Caco-2 (cell line): Measurements from ENCODE around the gene PPID. TPM values are rescaled to one million over a fixed set of nuclear protein-coding genes. Genes with fewer than 3 reads are reported as not detected.
"Not testable (repeated sequence)": the region's sequence is repeated elsewhere in the genome, so short reads cannot be mapped to it uniquely, and the experiment has no call there.

Experiments
- BruUV-seq: library from RNA; stranded (reverse); fragments of 400-500 nt; replicated peaks from 2 replicates; lab custom pipeline; 2021; lab: Mats Ljungman, UMichigan
- CTCF ChIA-PET: fragments of 300-600 bp; sonication (Branson Sonifier 250); formaldehyde crosslinking; loops from one replicate; lab custom pipeline; 2022; ENCODE audit warnings: antibody characterized with exemption; lab: Charles Lee
- POLR2A ChIA-PET: fragments of 300-600 bp; sonication (Branson Sonifier 250); formaldehyde crosslinking; loops from one replicate; lab custom pipeline; 2022; ENCODE audit warnings: antibody characterized with exemption; lab: Charles Lee
- DNase-seq, 2 experiments: peaks; one replicate each; pipeline versions ENCODE4 v3.0.0 to v3.0.0-alpha.2; 2020 to 2022
- H3K27me3 ChIP-seq: replicated peaks from 2 replicates; pipeline ENCODE4 v1.6.0; 2011; ENCODE audit warnings: low read length; ENCODE audit not compliant: control insufficient read depth, insufficient read depth
- H3K36me3 ChIP-seq: 2 replicates; pipeline ENCODE4 v1.5.1; 2011; ENCODE audit warnings: low read length; ENCODE audit not compliant: control insufficient read depth, insufficient read depth
- H3K4me1 ChIP-seq: fragments of 250-450 bp; sonication (Bioruptor Pico); 2 replicates; pipeline ENCODE4 v1.5.1; 2020; ENCODE audit warnings: mild to moderate bottlenecking
- H3K4me3 ChIP-seq: 2 replicates; pipeline ENCODE4 v1.5.1; 2011; ENCODE audit warnings: low read depth, mild to moderate bottlenecking, control low read depth, low read length
- H3K9me3 ChIP-seq: fragments of 250-450 bp; sonication (Bioruptor Pico); 2 replicates; pipeline ENCODE4 v1.5.1; 2020; ENCODE audit warnings: mild to moderate bottlenecking, moderate library complexity
- H3K27ac Mint-ChIP-seq: one replicate; pipeline ENCODE4 v1.8.0; 2022; ENCODE audit warnings: mixed read lengths; ENCODE audit not compliant: unreplicated experiment
- H3K27me3 Mint-ChIP-seq: one replicate; pipeline ENCODE4 v1.8.0; 2022; ENCODE audit warnings: mixed read lengths; ENCODE audit not compliant: insufficient read depth, unreplicated experiment
- H3K36me3 Mint-ChIP-seq: one replicate; pipeline ENCODE4 v1.8.0; 2022; ENCODE audit warnings: mild to moderate bottlenecking, mixed read lengths; ENCODE audit not compliant: insufficient read depth, unreplicated experiment
- H3K4me1 Mint-ChIP-seq: one replicate; pipeline ENCODE4 v1.8.0; 2022; ENCODE audit warnings: low read depth, mixed read lengths; ENCODE audit not compliant: unreplicated experiment
- H3K4me3 Mint-ChIP-seq: one replicate; pipeline ENCODE4 v1.8.0; 2022; ENCODE audit warnings: mild to moderate bottlenecking, moderate library complexity, mixed read lengths; ENCODE audit not compliant: unreplicated experiment
- H3K9me3 Mint-ChIP-seq: one replicate; pipeline ENCODE4 v1.8.0; 2022; ENCODE audit warnings: mixed read lengths; ENCODE audit not compliant: unreplicated experiment
- intact Hi-C: fragments of 100-400 bp; cut with micrococcal nuclease; formaldehyde crosslinking; loops from one replicate; pipeline ENCODE4 v1.10.0; 2022; ENCODE audit not compliant: unreplicated experiment
- total RNA-seq: library from RNA; stranded (reverse); gene quantifications from 2 replicates; pipeline ENCODE4 v1.2.3, GENCODE V29; 2022
- TF ChIP-seq, protein P1 (sequence below), 2 experiments: fragments of 200-600 bp in 1 of 2; IDR thresholded peaks; 1 replicate in 1 of 2; 2 replicates in 1 of 2; pipeline versions ENCODE4 v1.5.1 to v1.8.0; 2011 to 2022; ENCODE audit warnings: antibody characterized with exemption in 1 of 2, control low read depth in 1 of 2, inconsistent platforms in 1 of 2, low read depth in 1 of 2, low read length in 1 of 2, mild to moderate bottlenecking in 1 of 2, moderate library complexity in 1 of 2; ENCODE audit not compliant: insufficient read depth in 1 of 2, severe bottlenecking in 1 of 2, unreplicated experiment in 1 of 2

The PPID gene
- total RNA-seq, 1 experiment from 2014 or later: 50.9 TPM

DNA sequence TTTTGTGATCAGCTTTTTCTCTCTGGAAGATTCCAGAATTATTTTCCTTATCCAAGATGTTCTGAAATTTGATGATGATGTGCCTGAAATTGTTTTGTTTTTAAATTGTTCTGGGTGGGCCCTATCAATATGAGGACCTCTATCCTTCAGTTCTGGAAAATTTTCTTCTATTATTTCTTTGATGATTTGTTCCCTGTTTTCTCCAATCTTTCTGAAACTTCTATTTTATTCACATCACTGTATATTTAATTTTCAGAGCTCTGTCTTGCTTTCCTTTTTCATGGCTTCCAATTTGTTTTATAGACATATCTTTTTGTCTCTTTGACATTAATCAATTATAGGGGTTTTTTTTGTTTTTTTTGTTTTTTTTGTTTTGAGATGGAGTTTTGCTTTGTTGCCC lies 33.4 kb upstream of the PPID start:
- no peak overlapping the region for H3K4me3 Mint-ChIP-seq
- intact Hi-C loops: no loop called here
- no TSS peak for BruUV-seq
- no peaks in the 10 kb centered on the region for H3K36me3 ChIP-seq
- H3K4me3 ChIP-seq: no peak overlapping the region
- no peak overlapping the region for H3K27ac Mint-ChIP-seq
- no peaks in the 10 kb centered on the region for H3K4me1 ChIP-seq
- TF ChIP-seq, protein P1, sequence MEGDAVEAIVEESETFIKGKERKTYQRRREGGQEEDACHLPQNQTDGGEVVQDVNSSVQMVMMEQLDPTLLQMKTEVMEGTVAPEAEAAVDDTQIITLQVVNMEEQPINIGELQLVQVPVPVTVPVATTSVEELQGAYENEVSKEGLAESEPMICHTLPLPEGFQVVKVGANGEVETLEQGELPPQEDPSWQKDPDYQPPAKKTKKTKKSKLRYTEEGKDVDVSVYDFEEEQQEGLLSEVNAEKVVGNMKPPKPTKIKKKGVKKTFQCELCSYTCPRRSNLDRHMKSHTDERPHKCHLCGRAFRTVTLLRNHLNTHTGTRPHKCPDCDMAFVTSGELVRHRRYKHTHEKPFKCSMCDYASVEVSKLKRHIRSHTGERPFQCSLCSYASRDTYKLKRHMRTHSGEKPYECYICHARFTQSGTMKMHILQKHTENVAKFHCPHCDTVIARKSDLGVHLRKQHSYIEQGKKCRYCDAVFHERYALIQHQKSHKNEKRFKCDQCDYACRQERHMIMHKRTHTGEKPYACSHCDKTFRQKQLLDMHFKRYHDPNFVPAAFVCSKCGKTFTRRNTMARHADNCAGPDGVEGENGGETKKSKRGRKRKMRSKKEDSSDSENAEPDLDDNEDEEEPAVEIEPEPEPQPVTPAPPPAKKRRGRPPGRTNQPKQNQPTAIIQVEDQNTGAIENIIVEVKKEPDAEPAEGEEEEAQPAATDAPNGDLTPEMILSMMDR (IDR thresholded peaks at IDR 0.05; ENCODE audit: insufficient read depth in 1 of 2, low read depth in 1 of 2, low read length in 1 of 2, severe bottlenecking in 1 of 2, unreplicated experiment in 1 of 2): no peak
- H3K9me3 Mint-ChIP-seq: peaks cover 10% of the 10 kb centered on the region
- no peaks in the 10 kb centered on the region for H3K9me3 ChIP-seq
- POLR2A ChIA-PET: no interaction called here
- peaks cover 7% of the 10 kb centered on the region for H3K36me3 Mint-ChIP-seq
- no peaks in the 10 kb centered on the region for H3K27me3 Mint-ChIP-seq
- no peaks in the 10 kb centered on the region for H3K27me3 ChIP-seq
- DNase-seq: no peak
- peaks cover 6% of the 10 kb centered on the region for H3K4me1 Mint-ChIP-seq
- CTCF ChIA-PET: interaction anchor here (0.7 kb wide), 1 partner anchor 26 kb away, joined by 3 read pairs; no protein-coding TSS in a partner anchor

DNA sequence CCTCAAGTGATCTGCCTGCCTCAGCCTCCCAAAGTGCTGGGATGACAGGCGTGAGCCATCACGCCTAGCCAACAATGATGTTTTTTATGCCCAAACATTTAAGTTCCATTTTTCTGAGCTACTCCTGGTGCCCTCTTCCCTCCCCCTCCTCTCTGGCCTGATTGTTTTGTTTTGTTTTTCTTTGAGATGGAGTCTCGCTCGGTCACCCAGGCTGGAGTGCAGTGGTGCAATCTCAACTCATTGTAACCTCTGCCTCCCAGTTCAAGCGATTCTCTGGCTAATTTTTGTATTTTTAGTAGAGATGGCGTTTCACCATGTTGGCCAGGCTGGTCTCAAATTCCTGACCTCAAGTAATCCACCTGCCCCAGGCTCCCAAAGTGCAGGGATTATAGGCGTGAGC lies 32.6 kb upstream of the PPID start:
- CTCF ChIA-PET, H3K27ac Mint-ChIP-seq: not testable (repeated sequence)

DNA sequence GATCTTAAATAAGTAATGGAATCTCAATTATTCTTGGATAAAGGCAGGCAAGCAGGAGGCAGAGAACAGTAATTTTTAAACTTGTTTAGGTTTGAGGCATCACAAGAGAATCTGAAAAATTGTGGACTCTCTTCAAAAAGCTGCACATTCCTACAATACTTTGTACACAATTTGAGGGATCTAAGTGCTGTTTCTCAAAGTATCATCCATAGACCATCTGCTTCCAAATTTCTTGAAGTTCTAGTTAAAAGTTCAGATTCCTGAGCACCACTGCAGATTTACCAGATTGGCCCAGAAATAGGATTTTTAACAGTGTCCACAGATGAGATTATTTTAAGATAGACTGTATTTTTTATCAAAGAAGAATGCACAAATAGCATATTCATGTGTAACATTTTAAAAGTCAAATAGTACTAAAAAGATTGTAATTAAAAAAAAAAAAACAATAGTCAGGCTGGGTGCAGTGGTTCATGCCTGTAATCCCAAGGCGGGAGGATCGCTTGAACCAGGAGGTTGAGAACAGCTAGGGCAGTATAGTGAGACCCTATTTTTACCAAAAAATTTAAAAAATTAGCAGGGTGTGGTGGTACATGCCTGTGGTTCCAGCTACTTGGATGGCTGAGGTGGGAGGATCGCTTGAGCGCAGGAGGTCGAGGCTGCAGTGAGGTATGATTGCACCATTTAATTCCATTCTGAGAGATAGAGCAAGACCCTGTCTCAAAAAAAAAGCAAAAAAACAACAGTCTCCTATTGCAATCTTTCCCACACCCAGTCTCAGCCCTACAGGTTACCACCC lies 31.4 kb upstream of the PPID start:
- no peak overlapping the region for H3K4me3 Mint-ChIP-seq
- peaks cover 6% of the 10 kb centered on the region for H3K4me1 Mint-ChIP-seq
- no peaks in the 10 kb centered on the region for H3K27me3 ChIP-seq
- no TSS peak for BruUV-seq
- TF ChIP-seq, protein P1 (IDR thresholded peaks at IDR 0.05; ENCODE audit: insufficient read depth in 1 of 2, low read depth in 1 of 2, low read length in 1 of 2, severe bottlenecking in 1 of 2, unreplicated experiment in 1 of 2): no peak
- H3K4me1 ChIP-seq: no peaks in the 10 kb centered on the region
- no peaks in the 10 kb centered on the region for H3K27me3 Mint-ChIP-seq
- ChIA-PET CTCF (no interaction called here), POLR2A (no interaction called here)
- no peaks in the 10 kb centered on the region for H3K36me3 ChIP-seq
- intact Hi-C loops: no loop called here
- no peak for DNase-seq
- H3K27ac Mint-ChIP-seq: no peak overlapping the region
- peaks cover 7% of the 10 kb centered on the region for H3K36me3 Mint-ChIP-seq
- H3K9me3 Mint-ChIP-seq: peaks cover 10% of the 10 kb centered on the region
- H3K9me3 ChIP-seq: no peaks in the 10 kb centered on the region
- H3K4me3 ChIP-seq: no peak overlapping the region

More for the DNA sequence above, 32.6 kb upstream of the PPID start:
- H3K36me3 ChIP-seq, H3K9me3 ChIP-seq, H3K27me3 ChIP-seq, H3K36me3 Mint-ChIP-seq, H3K9me3 Mint-ChIP-seq, H3K4me3 ChIP-seq, H3K4me1 Mint-ChIP-seq, DNase-seq, intact Hi-C loops, H3K4me1 ChIP-seq, H3K27me3 Mint-ChIP-seq, POLR2A ChIA-PET, H3K4me3 Mint-ChIP-seq, BruUV-seq: not testable (repeated sequence)
